Tibial artery (tissue), 4 donors: Measurements from ENCODE around the gene DNMT3A.

Experiments used
- DNase-seq, 2 donors: peaks; one replicate each; pipeline ENCODE4 v3.0.0-alpha.2; 2019
- H3K27ac ChIP-seq, 2 donors: fragments of 200-600 bp; sonication (generic) in 1 of 2; 1 replicate in 1 of 2; 2 replicates in 1 of 2; pipeline ENCODE4 v1.5.1; 2018 to 2019; ENCODE audit warnings: mild to moderate bottlenecking in 1 of 2
- H3K27me3 ChIP-seq, 2 donors: fragments of 200-600 bp; sonication (generic) in 1 of 2; one replicate each; pipeline versions ENCODE4 v1.5.1 to v1.6.0; 2016 to 2019
- H3K36me3 ChIP-seq, 3 donors: fragments of 200-600 bp; sonication (generic) in 2 of 3; one replicate each; pipeline ENCODE4 v1.5.1; 2016 to 2019; ENCODE audit warnings: mild to moderate bottlenecking in 2 of 3
- H3K4me1 ChIP-seq, 4 donors: fragments of 200-600 bp; sonication (generic) in 2 of 4; 1 replicate in 3 of 4; 2 replicates in 1 of 4; pipeline ENCODE4 v1.5.1; 2016 to 2019
- H3K4me3 ChIP-seq, 2 donors: fragments of 200-600 bp; sonication (generic) in 1 of 2; 1 replicate in 1 of 2; 2 replicates in 1 of 2; pipeline ENCODE4 v1.5.1; 2018 to 2019; ENCODE audit warnings: mild to moderate bottlenecking in 2 of 2
- H3K9me3 ChIP-seq, 3 donors: fragments of 200-600 bp; sonication (generic) in 1 of 3; one replicate each; pipeline ENCODE4 v1.5.1; 2016 to 2019
- CTCF ChIP-seq, 2 experiments: fragments of 200-600 bp in 1 of 2; fragments of 450-650 bp in 1 of 2; IDR thresholded peaks; one replicate each; pipeline ENCODE4 v1.5.1; 2017 to 2019; ENCODE audit warnings: antibody characterized with exemption in 2 of 2, mild to moderate bottlenecking in 1 of 2, moderate library complexity in 1 of 2
- intact Hi-C: fragments of 100-400 bp; cut with DNase I; formaldehyde crosslinking; loops from one replicate; pipeline ENCODE4 v1.15.0; 2023; ENCODE audit warnings: low total_unique reads

The DNMT3A gene

GRCh38 chr2:25330273-25330672 is 11.5 kb downstream of the DNMT3A start:
- intact Hi-C loops = no loop called here
- Histone ChIP-seq H3K36me3 (peaks cover 0 to 9% (median 0%) of the 10 kb centered on the region in 3 donors), H3K4me3 (no peak overlapping the region), H3K27ac (no peak overlapping the region), H3K27me3 (no peaks in the 10 kb centered on the region), H3K4me1 (peaks cover 0 to 58% (median 28%) of the 10 kb centered on the region in 4 donors), H3K9me3 (peaks cover 0 to 6% (median 0%) of the 10 kb centered on the region in 3 donors)
- no peak for TF ChIP-seq CTCF (IDR thresholded peaks at IDR 0.05)
- no peak for DNase-seq

- peak overlapping the region; percentile 26 to 27 for H3K27ac ChIP-seq
Measured at GRCh38 chr2:25328152-25329085, 13.3 kb downstream of the DNMT3A start.

GRCh38 chr2:25326326-25327013 is 15.3 kb downstream of the DNMT3A start:
- Histone ChIP-seq H3K9me3 (peaks cover 0 to 6% (median 0%) of the 10 kb centered on the region in 3 donors), H3K4me1 (peaks cover 0 to 46% (median 34%) of the 10 kb centered on the region in 4 donors), H3K27ac (peak overlapping the region in 1 of 2 donors; percentile 83), H3K27me3 (no peaks in the 10 kb centered on the region), H3K4me3 (no peak overlapping the region), H3K36me3 (peaks cover 0 to 9% (median 0%) of the 10 kb centered on the region in 3 donors)
- intact Hi-C loops = no loop called here
- no peak for TF ChIP-seq CTCF (IDR thresholded peaks at IDR 0.05)
- DNase-seq = no peak

More at GRCh38 chr2:25328152-25329085, 13.3 kb downstream of the DNMT3A start:
- no peak for TF ChIP-seq CTCF (IDR thresholded peaks at IDR 0.05)
- DNase-seq = no peak
- intact Hi-C loops = no loop called here
- Histone ChIP-seq H3K4me3 (no peak overlapping the region), H3K36me3 (peaks cover 0 to 9% (median 0%) of the 10 kb centered on the region in 3 donors), H3K9me3 (peaks cover 0 to 6% (median 0%) of the 10 kb centered on the region in 3 donors), H3K4me1 (peaks cover 0 to 62% (median 37%) of the 10 kb centered on the region in 4 donors), H3K27me3 (no peaks in the 10 kb centered on the region)

GRCh38 chr2:25324905-25325592 is 16.7 kb downstream of the DNMT3A start:
- Histone ChIP-seq H3K4me1 (peaks cover 0 to 39% (median 29%) of the 10 kb centered on the region in 4 donors), H3K36me3 (peaks cover 0 to 9% (median 0%) of the 10 kb centered on the region in 3 donors), H3K27ac (peak overlapping the region; percentile 66 to 83), H3K27me3 (no peaks in the 10 kb centered on the region), H3K4me3 (peak overlapping the region; percentile 19 to 20), H3K9me3 (peaks cover 0 to 6% (median 0%) of the 10 kb centered on the region in 3 donors)
- intact Hi-C loops = no loop called here
- peak; percentile 91 to 96 for DNase-seq
- TF ChIP-seq CTCF (IDR thresholded peaks at IDR 0.05) = peak in 1 of 2 experiments; percentile 27

GRCh38 chr2:25324251-25324650 is 17.5 kb downstream of the DNMT3A start:
- Histone ChIP-seq H3K4me3 (no peak overlapping the region), H3K27me3 (no peaks in the 10 kb centered on the region), H3K36me3 (peaks cover 0 to 9% (median 0%) of the 10 kb centered on the region in 3 donors), H3K9me3 (peaks cover 0 to 6% (median 0%) of the 10 kb centered on the region in 3 donors), H3K4me1 (peaks cover 0 to 31% (median 26%) of the 10 kb centered on the region in 4 donors), H3K27ac (peak overlapping the region; percentile 66 to 83)
- intact Hi-C loops = no loop called here
- TF ChIP-seq CTCF (IDR thresholded peaks at IDR 0.05) = no peak
- DNase-seq = no peak
